HG03060 (cell line): ENCODE measurements around the gene ABCC6.
"Not testable (repeated sequence)": the region's sequence is repeated elsewhere in the genome, so short reads cannot be mapped to it uniquely, and the experiment has no call there.

ENCODE experiments used
- ATAC-seq: cut with Tn5 transposase; IDR thresholded peaks from one replicate; pipeline ENCODE4 v1.9.1; 2021; ENCODE audit warnings: low read depth, moderate number of reproducible peaks; ENCODE audit not compliant: unreplicated experiment

Gene ABCC6

DNA sequence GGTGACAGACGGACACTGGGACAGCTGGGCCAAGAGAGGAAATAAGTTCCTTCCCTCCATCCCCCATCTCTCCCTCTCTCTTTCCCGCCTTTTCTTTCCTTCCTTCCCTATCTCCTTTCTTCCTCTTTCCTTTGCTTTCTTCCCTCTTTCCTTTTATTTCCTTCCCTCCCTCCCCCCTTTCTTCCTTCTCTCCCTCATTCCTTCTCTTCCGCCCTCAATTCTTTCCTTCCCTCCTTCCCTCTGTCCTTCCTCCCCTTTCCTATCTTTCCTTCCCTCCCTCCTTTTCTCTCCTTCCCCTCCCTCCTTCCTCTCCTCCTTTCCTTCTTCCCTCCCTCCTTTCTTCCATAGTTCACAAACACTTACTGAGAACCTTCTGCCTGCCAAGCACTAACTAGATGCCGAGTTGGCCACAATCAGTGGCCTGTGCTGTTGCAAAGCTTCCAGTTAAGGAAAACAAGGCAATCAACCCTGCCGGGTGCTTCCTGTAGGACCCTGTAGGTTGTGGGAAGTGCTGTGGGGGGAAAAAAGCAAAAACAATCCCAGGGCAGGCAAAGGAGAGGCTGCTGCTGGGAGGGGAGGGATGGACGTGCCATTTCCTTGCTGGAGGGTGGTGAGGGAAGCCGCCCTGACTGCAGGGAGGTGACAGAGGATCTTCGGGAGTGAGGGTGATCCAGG is 31.7 kb downstream of the ABCC6 start:
- ATAC-seq, result no peak

DNA sequence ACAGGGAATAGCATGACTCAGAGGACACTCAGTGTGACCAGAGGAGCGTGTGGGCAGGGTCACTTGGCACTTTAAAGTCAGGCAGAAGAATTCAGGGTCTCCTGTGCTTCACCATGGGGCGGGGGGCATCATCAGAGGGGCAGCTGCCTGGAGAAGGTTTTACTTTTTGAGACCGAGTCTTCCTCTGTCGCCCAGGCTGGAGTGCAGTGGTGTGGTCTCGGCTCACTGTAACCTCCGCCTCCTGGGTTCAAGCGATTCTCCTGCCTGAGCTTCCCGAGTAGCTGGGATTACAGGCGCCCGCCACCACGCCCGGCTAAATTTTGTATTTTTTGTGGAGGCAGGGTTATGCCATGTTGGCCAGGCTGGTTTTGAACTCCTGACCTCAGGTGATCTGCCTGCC is 32.3 kb downstream of the ABCC6 start:
- ATAC-seq, result not testable (repeated sequence)

DNA sequence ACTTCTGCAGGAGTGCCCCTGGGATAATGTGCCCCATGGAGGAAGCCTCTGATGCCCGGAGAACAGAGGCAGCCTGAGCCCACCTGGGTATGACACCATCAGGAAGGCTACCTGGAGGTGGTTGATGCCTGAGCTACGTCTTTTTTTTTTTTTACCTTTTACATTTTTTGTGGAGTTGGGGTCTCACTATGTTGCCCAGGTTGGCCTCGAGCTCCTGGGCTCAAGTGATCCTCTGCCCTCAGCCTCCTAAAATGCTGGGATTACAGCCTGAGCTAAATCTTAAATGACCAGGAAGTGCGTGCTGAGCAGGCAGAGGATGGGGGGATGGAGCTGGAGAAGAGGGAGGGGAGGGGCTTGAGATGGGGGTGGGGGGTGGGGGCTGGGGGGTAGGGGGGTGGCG is 32.7 kb downstream of the ABCC6 start:
- ATAC-seq, result no peak

DNA sequence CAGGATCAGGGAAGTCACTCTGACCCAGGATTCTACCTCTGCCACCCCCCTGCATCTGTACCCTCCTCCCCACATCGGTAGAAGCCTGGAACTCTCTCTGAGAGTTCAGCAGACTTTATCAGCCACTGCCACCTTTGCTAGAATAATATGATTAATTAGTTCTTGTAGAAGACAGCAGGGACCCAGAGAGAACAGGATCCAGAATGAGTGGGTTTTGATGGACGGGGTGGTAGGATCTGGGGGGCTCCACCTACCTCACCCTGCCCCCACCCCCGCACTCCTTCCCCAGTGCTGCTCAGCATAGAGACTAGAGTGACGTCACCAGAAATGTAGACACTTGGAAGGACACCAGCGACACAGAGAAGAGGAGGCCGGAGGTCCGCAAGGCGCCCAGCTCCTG is 33.5 kb downstream of the ABCC6 start:
- ATAC-seq, result no peak

DNA sequence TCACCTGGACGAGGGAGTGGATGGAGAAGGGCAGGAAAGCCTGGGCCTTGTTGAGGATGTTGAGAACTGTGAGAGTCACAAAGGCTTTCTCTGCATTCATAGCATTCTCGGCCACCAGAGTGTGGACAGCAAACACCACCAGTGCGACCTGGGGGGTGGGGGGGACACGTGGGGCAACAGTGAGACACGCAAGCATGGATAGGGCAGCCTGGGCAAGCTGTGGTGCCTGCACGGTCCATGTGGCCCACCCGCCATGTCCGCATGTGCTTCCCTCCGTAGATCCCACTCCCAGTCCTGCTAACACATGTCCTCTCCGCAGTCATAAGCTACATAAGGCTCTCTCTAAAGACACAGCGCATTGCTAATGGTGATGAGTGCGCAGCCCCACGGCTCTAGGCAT is 34.5 kb downstream of the ABCC6 start:
- no peak for ATAC-seq

DNA sequence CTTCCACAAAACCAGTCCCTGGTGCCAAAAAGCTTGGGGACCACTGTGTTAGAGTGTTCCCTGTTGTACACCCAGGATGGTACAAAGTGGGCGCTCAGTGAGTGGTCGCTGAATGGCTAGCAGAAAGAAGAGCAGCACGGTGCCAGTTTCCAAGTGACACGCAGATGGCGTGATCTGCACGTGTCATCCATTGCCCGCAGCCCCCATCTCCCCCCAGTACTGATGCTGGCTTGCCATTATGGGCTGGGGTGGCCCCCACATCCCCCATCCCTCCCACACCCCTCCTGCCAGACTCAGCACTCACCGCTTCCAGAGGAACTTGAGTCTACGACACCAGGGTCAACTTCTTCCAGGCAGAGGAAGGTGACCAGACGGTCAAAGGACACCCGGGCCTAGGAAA is 36.5 kb downstream of the ABCC6 start:
- no peak for ATAC-seq

DNA sequence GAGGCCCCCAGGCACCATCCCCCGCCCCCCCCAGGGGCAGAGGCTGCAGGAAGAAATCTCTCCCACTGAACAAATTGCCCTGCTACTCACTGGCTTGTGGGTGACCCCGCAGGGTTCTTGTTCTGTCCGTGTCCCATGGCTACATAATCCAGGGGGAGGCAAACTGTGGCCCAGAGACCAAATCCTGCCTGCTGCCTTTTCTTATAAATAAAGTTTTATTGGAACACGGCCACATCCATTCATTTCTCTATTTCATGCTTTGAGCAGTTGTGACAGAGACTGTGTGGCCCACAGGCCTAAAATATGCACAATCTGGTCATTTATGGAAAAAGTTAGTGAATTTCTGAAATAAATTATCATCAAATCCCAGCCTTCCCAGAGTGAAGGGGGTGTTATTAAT is 38.2 kb downstream of the ABCC6 start:
- ATAC-seq, result no peak

DNA sequence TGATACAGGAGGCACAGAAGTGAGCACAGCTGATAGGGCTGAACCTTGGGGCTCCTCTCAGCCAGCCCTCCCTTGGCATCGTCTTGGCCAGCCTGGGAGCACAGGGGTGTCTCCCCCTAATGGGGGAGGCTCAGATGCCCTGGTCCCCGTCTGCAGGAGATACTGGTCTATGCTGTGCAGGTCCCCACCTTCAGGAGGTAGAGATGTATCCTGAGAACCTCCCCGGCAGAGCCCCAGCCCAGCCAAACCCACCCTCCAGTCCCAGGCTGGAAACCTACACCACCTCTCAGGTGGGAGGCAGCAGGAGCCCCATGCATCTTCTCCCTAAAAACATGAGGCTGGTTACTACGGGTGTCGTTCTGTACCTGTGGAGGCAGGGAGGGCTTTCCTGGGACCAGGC is 38.7 kb downstream of the ABCC6 start:
- no peak for ATAC-seq

DNA sequence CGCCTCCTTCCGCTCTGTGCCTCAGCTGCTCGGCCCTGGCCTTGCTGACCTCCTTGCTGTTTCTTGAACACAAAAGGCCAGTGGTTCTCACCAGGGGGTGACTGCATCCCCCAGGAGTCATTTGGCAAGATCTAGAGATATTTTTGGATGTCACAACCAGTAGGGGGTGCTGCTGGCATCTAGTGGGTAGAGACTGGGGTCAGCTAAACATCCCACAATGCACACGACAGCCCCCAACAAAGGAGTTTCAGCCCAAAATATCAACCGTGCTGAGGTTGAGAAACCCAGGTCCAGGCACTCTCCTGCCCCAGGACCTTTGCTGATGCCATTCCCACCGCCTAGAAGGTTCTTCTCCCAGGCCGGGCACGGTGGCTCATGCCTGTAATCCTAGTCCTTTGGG is 39.7 kb downstream of the ABCC6 start:
- ATAC-seq, result no peak

DNA sequence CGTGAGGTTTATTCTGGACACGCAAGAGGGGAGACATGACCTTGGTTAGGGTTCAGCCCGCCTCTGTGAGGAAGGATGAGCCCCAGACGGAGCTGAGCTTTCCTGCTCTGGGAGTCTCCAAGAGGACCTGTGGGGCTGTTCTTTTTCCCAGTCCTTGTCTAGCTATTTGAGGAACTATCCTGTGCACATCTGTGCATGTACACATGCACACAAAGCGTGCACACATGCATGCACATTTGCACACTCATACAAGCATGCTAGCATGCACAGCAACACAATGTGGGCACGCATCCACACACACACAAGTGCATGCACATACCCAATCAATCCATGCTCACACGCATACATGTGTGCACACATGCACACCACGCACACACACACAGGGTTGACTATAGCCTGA is 40.4 kb downstream of the ABCC6 start:
- ATAC-seq, result no peak

DNA sequence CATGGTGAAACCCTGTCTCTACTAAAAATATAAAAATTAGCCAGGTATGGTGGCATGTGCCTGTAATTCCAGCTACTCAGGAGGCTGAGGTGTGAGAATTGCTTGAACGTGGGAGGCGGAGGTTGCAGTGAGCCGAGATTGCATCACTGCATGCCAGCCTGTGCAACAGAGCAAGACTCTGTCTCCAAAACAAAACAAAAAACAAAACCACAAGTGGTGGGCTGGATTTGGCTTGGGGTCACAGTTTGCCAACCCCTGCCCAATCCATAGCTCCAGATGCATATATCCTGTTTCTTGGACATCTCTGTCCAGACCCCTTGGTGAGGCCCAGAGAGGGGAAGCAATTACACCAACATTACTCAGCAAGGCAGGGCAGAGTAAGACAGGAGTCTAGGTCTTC is 41.5 kb downstream of the ABCC6 start:
- ATAC-seq, result not testable (repeated sequence)

DNA sequence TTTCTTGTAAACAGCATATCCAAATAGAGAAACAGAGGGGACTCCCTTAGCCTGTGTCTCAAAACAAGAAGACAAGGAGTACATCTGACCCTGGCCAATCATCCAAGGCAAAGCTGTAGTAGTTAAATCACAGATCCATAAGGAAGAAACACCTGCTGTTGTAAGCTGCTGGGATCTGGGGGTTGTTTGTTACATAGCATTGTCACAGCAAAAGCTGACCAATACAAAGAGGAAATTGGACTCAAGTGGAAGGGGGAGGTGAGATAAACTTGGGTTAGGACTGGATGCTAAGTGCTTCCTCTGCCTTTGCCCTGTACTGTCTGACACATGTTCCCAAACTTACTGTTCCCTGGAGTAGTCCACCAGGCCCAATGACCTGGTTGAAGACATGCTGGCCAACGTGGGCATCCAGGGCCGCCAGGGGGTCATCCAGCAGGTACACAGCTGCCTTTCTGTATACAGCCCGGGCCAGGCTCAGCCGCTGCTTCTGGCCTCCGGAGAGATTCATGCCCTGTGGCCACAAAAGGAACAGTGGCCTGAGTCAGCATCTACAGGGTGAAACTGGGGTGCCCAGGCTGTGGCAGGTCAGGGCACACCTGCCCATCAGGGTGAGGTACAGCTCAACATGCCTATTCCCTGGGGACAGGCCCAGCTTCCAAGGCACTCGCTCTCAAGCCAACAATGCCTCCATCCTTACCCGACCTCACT is 44.7 kb downstream of the ABCC6 start:
- no peak for ATAC-seq

DNA sequence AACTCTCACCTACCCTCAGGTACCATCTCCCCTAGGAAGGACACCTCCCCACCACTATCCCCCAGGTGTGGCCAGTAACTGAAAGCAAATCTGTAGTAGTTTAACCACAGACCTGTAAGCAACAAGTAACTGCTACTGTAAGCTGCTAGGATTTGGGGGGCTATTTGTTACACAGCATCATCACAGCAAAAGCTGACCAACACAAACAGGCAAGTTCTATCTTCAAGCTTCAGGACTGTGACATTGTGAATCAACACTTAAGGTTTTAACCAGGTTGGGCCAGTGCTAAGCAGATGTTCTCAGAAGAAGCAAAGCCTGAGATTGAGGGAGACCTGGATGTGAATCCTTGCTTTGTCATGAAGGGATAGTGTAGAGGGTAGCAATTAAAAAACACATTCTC is 47.0 kb downstream of the ABCC6 start:
- no peak for ATAC-seq

DNA sequence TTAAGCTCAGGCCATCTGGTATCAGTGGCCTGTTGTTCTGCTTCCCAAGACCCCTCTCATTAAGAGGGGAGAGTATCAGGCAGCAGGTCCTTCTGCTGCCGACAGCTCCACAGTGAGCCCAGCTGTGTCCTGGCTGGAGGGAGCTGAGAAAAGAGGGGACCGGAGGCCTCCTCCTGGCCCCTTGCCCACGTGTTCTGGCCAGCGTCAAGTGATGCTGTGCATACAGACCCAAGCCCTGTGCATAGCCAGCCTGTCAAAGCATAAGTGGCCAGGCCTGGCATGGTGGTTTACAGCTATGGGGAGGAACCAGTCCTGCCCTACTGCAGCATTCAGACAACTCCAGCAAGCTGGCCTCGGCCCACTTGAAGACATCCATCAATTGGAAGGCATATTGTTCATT is 48.0 kb downstream of the ABCC6 start:
- ATAC-seq, result no peak

DNA sequence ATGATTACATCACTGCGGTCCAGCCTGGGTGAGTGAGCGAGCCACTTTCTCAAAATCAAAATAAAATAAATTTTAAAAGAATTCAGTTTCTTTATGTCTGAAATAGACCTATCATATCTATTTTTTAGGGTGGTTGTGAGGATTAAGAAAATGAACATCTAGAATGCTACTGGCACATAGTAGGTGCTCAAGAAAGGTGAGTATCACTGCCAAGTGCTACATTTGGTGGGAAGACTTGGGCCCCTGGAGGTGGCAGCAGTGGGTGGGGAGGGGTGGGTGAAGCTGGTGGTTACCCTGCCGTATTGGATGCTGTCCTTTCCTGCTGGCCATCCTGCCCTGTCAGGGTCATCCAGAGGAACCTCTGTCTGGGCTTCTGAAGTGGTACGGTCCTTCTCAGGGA is 50.3 kb downstream of the ABCC6 start:
- no peak for ATAC-seq

DNA sequence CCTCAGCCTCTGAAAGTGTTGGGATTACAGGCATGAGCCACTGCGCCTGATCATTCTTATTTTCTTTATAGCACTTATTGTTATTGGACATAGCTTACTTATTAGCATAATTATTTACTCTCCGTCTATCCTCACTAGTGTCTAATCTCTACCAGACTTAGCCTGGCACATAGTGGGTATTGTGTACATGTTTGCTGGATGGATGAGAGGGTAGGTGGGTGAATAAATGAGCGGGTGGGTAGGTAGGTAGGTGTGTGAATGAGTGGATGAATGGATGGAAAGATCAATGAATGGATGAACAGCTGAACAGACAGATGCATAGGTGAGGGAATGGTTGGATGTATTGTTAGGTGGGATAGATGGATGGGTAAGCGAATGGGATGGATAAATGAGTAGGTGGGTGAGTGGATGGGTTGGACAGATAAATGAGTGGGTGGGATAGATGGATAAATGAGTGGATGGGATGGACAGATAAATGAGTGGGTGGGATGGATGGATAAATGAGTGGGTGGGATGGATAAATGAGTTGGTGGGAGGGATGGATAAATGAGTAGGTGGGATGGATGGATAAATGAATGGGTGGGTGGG is 51.9 kb downstream of the ABCC6 start:
- no peak for ATAC-seq

DNA sequence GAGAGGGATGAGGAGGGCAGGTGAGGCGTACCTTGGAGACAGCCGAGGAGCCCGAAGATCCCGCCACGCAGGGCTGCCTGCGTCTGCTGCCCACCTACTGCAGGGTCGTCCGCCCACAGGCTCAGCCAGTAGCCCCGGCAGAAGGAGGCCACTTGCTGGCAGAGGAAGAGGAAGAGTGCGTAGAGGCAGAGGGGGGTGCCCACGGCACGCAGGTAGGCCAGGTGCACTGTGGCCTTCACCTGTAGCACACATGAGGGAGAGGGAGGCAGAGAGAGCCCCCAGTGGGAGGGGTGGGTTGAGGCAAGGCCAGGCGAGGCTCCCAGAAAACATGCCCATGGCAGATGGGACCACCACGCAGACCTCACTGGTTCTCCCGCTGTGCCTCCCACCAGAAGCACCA is 53.7 kb downstream of the ABCC6 start:
- no peak for ATAC-seq

DNA sequence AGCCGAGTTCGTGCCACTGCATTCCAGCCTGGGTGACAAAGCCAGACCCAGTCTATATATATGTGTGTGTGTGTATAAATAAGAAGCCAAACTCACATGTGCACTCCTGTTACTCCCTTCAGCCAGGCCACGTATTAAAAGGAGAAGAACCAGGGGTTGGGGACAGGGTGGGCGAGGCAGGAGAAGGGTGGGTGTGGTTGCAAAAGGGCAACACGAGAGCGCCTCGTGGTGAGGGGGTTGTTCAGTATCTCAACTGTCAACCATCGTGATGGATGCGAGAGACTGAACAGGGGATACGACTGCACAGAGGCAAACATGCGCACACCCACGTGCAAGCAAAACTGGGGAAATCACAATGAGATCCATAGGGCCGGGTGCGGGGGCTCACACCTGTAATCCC is 54.9 kb downstream of the ABCC6 start:
- ATAC-seq, result no peak

DNA sequence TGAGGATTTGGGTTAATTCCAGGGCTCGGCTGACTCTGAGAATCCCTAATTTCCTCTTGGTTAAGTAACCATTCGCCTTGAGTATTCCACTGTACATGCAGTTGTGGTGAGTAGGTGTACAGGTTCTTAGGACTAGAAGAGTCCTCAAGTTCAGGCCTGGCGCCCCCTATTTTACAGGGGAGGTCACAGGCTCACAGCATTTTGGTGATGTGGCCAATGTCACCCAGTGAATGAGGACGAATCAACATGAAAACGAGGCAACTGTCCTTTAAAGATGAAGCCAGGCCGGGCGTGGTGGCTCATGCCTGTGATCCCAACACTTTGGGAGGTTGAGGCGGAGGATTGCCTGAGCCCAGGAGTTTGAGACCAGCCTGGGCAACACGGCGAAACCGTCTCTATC is 55.4 kb downstream of the ABCC6 start:
- no peak for ATAC-seq

DNA sequence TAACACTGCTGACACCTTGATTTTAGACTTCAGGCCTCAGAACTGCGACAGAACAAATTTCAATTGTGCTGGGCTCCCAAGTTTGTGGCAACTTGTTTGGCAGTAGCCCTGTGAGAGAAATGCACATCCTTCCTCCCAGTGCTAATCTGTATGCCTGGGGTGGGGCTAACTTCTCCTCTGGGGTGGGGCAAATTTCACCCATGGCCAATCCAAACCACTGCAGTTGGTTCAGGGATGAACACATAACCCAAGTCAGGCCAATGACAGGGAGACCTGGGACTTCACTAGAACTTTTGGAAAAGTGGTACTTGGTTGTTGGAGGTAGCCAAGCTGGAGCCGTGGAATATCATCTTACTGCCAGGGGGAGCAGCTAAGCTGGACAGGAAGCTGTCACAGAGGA is 56.3 kb downstream of the ABCC6 start:
- no peak for ATAC-seq

DNA sequence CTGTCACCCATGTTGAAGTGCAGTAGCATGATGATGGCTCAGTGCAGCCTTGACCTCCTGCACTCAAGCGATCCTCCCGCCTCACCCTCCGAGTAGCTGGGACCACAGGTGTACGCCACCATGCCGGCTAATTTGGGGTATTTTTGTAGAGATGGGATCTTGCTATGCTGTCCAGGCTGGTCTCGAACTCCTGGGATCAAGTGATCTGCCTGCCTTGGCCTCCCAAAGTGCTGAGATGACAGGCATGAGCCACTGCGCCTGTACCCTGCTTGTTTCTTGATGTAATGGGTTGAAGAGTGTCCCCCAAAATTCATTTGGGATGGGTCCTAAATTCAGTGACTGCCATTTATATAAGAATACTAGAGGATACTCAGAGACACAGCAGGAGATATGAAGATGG is 57.2 kb downstream of the ABCC6 start:
- ATAC-seq, result no peak

DNA sequence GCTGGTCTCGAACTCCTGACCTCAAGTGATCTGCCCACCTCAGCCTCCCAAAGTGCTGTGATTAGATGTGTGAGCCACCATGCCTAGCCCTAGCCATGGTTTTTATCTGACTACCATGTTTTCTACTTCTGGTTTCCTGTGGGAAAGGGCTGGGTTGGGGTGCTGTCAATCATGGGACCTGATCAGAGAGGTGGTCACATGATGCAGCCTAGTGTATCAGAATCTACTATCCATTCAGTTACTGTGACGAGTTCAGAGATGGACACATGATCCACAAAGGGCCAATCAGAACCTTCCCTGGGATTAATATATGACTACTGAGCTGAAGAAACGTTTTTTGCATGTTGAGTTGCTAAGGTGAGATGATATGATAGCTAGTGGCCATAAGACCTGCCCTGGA is 59.1 kb downstream of the ABCC6 start:
- no peak for ATAC-seq
